GM18526 (cell line): ENCODE results near the gene DARS1.

Source experiments
- POLR2A ChIP-seq: IDR thresholded peaks from 3 replicates; pipeline ENCODE4 v1.6.1; 2011; ENCODE audit not compliant: insufficient read length; ENCODE audit errors: extremely low read depth

The DARS1 gene

DNA sequence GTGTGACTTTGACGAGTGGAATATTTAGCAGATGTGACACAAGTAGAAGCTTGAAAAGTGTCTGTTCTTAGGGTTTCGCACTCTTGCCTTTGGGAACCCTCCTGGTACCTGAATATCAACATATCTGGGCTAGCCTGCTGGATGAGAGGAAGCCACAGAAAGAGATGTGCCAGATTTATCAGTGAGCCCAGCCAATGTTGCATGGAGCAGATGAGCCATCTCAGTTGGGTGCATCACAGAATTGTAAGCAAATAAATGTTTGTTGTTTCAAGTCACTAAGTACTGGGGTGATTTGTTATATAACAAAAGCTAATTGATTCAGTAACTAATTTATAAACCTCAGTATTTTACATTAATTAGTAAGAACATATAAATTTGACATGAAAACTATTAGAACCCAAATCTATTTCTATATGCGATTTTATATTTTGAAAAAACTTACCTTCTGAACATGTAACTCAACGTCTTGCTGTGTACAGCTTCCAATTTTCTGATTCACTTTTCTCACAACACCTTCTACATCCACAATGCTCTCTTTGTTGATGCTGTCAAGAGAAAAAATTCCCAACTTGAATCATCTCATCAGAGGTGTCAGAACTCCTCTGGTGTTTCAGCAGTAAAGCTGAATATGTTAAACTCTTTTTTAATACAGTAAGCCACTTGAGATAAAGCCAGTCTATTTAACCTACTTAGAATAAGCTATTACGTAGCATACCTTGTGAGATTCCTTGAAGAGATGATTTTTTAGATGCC, 42.3 kb downstream of the DARS1 start:
- no peak for TF ChIP-seq POLR2A

DNA sequence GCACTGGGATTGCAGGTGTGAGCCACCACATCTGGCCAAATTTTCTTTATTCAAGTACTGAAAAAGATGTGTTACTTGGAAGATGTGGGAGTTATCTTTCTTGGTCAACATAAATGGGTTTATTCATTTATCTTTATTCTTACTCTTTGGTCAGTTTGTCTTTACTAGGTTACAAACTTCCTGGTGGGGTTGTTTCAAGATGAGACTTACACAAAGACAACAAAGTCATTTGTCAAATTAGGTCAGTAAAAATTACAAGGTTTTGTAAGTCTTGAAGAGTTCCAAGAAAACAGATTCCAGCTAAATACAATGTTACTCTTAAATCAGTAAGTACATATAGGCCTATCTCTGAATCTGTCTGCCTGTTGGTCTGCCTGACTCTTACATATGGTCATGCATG, 48.9 kb downstream of the DARS1 start:
- TF ChIP-seq POLR2A: no peak

DNA sequence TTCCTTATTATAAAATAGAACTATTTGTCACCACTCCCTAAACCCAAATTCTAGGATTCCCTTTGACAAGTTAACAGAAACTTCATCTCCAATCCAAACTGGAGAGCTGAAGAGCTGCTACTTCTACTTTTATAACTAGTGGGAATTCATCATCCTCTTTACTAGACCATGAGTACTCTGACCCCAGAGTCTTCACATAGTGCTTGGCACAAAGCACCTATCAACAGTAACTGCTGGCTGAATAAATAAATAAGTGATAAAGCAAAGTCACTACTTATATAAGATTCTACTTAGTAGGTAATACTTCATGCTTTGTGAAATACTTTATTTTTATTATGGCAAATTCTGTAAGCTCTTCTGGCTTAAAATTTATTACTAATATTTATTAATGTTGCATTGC, 49.5 kb downstream of the DARS1 start:
- TF ChIP-seq POLR2A: no peak

DNA sequence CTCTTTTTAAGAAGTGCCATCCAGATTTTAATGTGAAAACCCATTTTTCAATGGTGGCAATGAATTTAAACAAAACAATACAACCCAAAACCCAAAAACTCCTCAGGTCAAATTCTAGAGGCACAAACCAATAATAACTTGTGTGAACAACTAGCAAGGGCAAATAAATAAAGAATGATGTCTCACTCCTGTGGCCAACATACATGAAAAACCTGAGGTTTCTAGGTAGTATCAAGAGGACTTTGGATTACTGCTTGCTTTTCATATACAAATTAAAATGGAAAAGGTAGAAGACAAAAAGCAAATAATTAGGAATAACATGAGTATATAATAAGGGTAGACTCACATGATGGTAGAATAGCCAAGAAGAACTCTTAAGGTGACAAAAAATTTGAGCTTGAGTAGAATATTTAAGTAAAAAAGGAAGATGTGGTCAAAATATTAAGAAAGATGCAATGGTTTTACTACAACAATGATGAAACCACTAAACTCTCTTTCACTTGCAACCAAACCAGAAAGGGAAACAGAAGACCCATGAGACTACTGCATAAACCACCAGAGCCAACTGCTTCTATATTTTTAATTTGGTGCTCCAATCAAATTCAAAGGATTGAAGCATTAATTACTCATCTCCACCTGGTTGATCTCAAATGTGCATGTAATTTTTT, 53.5 kb downstream of the DARS1 start:
- no peak for TF ChIP-seq POLR2A

DNA sequence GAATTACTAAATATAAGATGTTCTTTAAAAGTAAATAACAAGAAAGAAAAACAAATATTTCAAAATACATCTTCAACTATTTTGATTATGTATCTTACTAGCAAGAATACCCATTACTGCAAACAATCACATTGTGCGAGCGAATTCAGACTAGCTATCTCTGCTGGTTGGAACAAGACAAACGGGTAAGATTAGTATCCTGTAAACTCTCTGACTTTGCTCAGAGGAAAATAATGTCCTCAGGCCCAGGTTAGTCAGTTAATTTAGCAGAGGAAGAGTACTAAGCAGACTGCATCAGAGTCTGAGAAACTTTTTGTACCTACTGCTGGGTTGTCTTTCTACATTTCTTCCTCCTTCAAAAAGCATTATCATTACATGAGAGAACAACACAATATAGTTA, 58.8 kb downstream of the DARS1 start:
- TF ChIP-seq POLR2A: no peak

DNA sequence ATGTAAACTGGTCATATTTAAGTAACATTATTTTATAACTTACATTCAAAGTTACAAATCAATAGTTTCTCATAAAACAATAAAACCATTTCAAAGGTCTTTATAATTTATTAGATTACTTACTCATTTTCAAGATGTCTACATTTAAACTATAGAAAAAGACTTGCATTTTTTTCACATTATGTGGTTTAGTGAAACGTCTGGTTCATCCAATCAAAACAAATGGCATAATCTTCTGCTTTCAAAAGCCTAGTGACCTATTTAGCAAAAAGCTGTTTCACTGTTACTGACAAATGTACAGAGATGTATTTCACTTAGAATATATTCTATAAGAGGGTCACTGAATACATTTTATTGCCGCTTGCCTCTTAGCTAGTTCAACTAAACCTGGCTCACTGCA, 59.9 kb downstream of the DARS1 start:
- TF ChIP-seq POLR2A: no peak

DNA sequence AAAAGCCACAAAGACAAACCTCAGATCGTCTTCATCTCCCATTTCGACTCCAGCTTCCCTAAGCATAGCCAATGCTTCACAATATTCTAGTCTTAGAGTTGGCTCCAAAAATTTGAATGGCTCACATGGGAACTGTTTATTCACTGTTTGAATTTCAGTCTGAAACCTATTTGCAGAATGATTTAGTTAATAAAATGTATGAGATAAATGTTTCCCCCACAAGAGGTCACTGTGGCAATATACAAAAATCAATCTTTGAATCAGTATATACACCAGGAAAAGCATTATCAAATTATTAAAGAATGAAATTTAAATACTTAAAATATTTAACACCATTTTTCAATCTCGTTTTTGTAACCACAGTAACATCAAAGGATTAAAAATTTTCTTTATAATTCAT, 69.2 kb downstream of the DARS1 start:
- no peak for TF ChIP-seq POLR2A

DNA sequence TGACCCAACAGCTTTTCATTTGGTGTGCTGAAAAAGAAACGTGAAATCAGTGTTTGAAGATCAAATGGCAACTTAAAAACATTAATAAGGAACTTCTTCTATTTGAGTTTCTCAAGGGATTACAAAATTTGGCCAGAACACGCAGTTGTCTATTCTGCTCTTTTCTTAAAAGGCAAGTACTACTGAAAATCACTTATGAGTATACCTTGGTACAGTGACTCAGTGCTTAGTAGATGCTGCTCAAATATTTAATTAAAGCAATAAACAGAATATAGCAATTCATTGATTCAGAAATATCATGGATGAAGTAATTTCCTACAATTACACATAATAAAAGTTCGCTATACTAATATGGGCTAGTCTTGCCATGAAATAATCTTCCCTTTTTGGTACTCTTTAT, 70.9 kb downstream of the DARS1 start:
- no peak for TF ChIP-seq POLR2A

DNA sequence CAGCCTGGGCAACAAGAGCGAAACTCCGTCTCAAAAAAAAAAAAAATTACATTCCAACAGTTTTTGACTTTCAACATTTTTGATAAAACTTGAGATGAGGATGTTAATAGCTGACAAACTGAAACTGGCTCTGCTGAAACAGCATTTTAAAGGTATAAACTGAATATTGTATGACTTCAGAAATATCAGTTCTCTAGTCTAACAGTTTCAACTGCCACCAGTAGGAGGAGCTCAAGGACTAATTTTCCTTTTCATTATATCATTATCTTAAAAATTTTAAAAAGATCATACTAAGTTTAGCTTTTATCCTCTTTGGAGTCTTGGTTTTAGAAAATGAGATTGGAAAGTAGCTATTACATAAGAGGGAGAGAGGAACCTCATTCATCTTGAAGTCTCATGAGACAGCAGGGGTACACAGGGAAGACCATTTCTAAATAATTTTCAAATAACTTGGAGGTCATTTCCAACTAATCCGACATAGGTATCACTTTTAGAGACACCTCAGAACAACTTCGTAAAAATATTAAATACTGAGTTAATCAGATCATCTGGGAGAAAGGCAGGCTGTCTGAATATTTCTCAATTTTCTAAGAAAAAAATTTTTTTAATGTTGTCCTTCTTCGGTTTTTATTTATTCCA, 71.6 kb downstream of the DARS1 start:
- TF ChIP-seq POLR2A: no peak

DNA sequence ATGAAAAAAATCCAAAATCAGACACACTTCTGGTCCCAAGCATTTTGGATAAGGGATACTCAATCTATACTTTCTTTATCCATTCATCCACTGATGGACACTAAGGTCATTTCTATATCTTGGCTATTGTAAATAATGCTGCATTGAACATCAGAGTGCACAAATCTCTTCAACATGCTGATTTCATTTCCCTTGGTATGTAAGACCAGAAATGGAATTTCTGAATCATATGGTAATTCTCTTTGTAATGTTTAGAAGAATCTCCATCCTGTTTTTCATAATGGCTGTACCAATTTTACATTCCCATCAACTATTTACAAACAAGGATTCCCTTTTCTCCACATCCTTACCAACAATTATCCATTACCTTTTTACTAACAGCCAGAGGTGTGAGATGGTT, 75.5 kb downstream of the DARS1 start:
- TF ChIP-seq POLR2A: no peak

DNA sequence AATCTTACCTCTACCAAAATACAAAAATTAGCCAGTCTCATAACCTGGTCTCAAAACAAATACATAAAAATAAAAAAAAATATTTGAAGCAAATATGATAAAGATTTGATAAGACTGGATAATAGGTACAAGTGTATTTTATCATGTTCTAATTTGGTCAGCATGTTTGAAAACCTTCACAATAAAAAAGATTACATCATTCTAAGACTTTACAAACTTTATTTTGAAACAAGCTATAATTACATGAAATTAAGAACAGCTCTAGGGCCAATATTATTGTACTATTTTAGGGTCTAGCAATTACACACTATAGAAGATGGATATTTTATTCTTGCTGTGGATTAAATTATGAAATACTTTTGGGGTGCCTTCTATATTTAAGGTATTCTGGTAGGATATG, 79.7 kb downstream of the DARS1 start:
- no peak for TF ChIP-seq POLR2A

DNA sequence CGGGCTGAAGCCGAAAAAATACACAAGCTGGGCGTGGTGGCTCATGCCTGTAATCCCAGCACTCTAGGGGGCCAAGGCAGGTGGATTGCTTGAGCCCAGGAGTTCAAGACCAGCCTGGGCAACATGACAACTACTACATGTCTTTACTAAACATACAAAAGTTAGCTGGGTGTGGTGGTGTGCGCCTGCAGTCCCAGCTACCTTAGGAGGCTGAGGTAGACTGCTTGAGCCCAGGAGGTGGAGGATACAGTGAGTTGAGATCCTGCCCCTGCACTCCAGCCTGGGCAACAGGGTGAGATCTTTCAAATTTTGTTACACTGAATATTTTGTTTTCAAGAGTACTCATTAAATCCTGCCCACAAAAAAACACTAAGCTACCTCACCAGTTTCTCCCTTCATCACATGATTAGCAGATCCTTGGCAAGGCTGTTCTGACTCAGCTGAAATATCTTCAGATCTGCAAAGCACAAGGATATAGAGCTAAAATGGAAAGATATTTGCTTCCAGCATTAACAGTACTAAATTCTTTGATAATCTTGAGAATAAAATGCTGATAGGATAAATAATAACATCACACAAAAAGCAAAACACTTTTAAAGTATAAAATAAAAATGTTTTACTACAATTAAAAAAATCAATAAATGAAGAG, 81.0 kb downstream of the DARS1 start:
- no peak for TF ChIP-seq POLR2A

DNA sequence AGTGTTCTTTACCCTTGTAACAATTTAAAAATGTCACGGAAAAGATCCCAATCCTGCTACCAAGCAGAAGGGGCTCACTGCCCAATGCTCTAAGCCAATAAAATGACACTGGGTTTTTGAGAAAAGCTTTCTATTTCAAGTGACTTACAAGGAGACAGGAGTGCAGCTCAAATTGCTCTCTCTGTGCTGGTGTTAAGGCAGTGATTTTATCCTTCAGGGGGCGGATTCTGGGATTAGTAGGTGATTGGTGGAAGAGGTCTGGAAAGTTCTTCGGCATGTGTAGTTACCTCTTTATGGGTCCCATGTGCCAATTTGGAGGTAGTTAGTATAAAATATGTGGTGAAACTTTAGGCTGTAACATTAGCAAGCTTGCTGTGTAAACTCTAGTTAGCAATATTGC, 81.8 kb downstream of the DARS1 start:
- TF ChIP-seq POLR2A: no peak

DNA sequence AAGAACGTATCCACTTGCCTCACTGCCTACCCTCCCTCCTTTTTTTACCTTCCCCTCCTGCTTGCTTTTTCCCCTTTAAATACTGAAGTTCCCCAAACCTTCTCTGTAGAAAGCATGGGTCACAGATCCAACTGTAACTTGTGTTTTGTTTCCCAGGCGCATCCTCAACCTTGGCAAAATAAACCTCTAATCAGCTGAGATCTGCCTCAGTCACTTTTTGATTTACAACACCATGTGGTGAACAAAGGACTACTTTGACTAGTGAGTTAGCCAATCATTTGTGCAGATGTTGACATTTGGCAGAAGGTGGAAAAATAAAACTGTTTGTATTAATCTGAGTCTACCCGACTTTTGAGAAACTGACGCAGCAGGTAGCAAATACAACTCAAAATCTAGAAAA, 85.9 kb downstream of the DARS1 start:
- no peak for TF ChIP-seq POLR2A

DNA sequence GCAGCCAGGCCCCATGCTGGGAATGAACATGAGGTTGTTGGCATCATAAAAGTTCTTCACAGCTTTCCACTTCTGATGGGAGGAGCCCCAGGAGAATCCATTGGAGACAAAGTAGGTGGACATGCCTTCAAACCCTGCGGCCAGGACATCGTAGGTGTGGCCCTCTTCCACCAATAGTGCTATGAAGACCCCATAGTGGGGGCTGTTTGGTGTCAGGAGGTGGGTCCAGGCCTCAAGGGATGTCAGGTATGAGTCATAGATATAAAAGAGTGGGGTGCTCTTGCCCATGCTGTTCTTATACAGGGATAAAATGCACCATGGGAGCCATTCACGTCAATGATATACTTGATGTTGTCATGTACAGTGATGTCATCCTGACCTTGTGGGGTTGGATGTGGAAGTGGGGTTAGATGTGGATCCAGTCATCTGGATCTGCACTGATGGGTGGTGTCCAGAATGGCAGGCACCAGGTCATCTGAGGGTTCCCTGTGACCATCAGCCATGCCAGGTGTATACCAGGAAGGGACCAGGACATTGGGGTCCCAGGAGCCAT, 87.1 kb downstream of the DARS1 start:
- TF ChIP-seq POLR2A: no peak

DNA sequence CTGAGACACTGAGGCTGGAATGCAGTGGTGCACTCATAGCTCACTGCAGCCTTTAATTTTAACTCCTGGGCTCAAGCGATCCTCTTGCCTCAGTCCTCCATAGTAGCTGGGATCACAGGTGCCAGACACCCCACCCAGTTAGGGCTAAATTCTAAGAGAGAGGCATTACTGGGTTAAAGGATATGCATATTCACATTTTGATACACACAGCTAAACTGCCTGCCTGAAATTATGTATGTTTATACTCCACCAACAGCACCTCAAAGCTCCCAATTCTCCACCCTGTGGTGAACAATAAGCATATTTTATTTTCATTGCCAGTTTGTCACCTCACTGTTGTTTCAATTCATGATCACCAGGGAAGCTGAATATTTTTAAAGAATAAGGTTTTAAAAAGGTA, 90.5 kb downstream of the DARS1 start:
- no peak for TF ChIP-seq POLR2A

DNA sequence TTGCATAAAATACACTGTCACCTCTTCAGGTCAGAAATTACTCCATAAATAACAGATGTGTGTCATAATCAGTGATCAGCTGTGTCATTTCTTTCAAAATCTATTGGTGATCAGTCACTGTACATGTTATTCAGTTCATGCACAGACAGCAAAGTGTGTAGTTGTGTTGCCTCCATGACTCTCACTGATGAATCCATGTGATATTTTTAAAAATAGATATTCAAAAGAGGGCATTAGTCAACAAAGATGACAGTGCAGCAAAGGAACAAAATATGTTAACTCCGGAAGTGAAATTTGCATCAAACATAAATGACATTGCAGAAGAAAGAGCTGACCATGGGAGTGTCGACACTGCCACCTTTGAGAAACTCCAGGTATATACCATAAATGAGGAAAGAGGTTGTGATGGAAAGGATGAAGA, 92.0 kb downstream of the DARS1 start:
- no peak for TF ChIP-seq POLR2A
